CD14-positive monocyte (primary cell): ENCODE data around the gene NAGPA. TPM values are rescaled to one million over a fixed set of nuclear protein-coding genes. Genes with fewer than 3 reads are reported as not detected.

ENCODE experiments used
- DNase-seq, 3 donors: peaks; one replicate each; pipeline ENCODE4 v3.0.0-alpha.2; 2011 to 2022
- H2AFZ ChIP-seq: 2 replicates; pipeline ENCODE4 v1.6.0; 2012; ENCODE audit warnings: mild to moderate bottlenecking, low read depth, low read length, inconsistent platforms; ENCODE audit not compliant: insufficient read depth, poor library complexity, severe bottlenecking
- H3K27ac ChIP-seq, 2 donors: 1 replicate in 1 of 2; 2 replicates in 1 of 2; pipeline ENCODE4 v1.5.1; 2012 to 2013; ENCODE audit warnings: low read length in 2 of 2, control low read depth in 1 of 2, inconsistent platforms in 1 of 2, low read depth in 1 of 2, mild to moderate bottlenecking in 1 of 2
- H3K27me3 ChIP-seq, 2 donors: one replicate each; pipeline versions ENCODE4 v1.6.0 to v1.6.1; 2011 to 2013; ENCODE audit warnings: low read length in 2 of 2; ENCODE audit not compliant: control insufficient read depth in 2 of 2, insufficient read depth in 2 of 2
- H3K36me3 ChIP-seq, 2 donors: replicated peaks in 1 of 2; 1 replicate in 1 of 2; 2 replicates in 1 of 2; pipeline versions ENCODE4 v1.5.1 to v1.6.1; 2012 to 2013; ENCODE audit warnings: low read length in 2 of 2, control low read depth in 1 of 2, inconsistent platforms in 1 of 2, mild to moderate bottlenecking in 1 of 2; ENCODE audit not compliant: insufficient read depth in 2 of 2, control insufficient read depth in 1 of 2
- H3K4me1 ChIP-seq, 2 donors: 1 replicate in 1 of 2; 2 replicates in 1 of 2; pipeline versions ENCODE4 v1.5.1 to v1.6.1; 2012 to 2013; ENCODE audit warnings: low read length in 2 of 2, control low read depth in 1 of 2, inconsistent platforms in 1 of 2, mild to moderate bottlenecking in 1 of 2, moderate library complexity in 1 of 2; ENCODE audit not compliant: insufficient read depth in 2 of 2, control insufficient read depth in 1 of 2
- H3K4me2 ChIP-seq: replicated peaks from 2 replicates; pipeline ENCODE3; 2012; ENCODE audit warnings: low read length, moderate library complexity, mild to moderate bottlenecking; ENCODE audit not compliant: poor library complexity, severe bottlenecking; ENCODE audit errors: extremely low read depth
- H3K4me3 ChIP-seq, 3 experiments: fragments of 200-600 bp in 1 of 3; sonication (generic) in 1 of 3; replicated peaks in 1 of 3; 1 replicate in 2 of 3; 2 replicates in 1 of 3; pipeline ENCODE4 v1.5.1; 2011 to 2013; ENCODE audit warnings: low read length in 3 of 3, mild to moderate bottlenecking in 3 of 3, control low read depth in 2 of 3, low read depth in 2 of 3, inconsistent platforms in 1 of 3, moderate library complexity in 1 of 3
- H3K79me2 ChIP-seq: 2 replicates; pipeline ENCODE4 v1.6.0; 2012; ENCODE audit warnings: mild to moderate bottlenecking, control low read depth, inconsistent platforms, low read length, moderate library complexity; ENCODE audit not compliant: insufficient read depth
- H3K9ac ChIP-seq: 2 replicates; pipeline ENCODE4 v1.6.0; 2017; ENCODE audit warnings: low read length, mild to moderate bottlenecking; ENCODE audit not compliant: insufficient read depth, poor library complexity, severe bottlenecking
- H3K9me3 ChIP-seq, 2 donors: replicated peaks in 1 of 2; 1 replicate in 1 of 2; 2 replicates in 1 of 2; pipeline versions ENCODE4 v1.5.1 to v1.6.1; 2012 to 2013; ENCODE audit warnings: low read length in 2 of 2, control low read depth in 1 of 2; ENCODE audit not compliant: control insufficient read depth in 1 of 2, insufficient read depth in 1 of 2
- H4K20me1 ChIP-seq: 2 replicates; pipeline ENCODE4 v1.6.0; 2012; ENCODE audit warnings: mild to moderate bottlenecking, low read length, control low read depth, moderate library complexity; ENCODE audit not compliant: insufficient read depth
- H3K27ac Mint-ChIP-seq, 7 donors: one replicate each; pipeline ENCODE4 v1.8.0; 2020; ENCODE audit warnings: mild to moderate bottlenecking in 7 of 7, mixed read lengths in 7 of 7, moderate library complexity in 6 of 7, inconsistent platforms in 2 of 7
- H3K27me3 Mint-ChIP-seq, 3 donors: one replicate each; pipeline ENCODE4 v1.8.0; 2021 to 2022; ENCODE audit warnings: low read depth in 3 of 3, mild to moderate bottlenecking in 3 of 3, mixed read lengths in 3 of 3, moderate library complexity in 3 of 3, inconsistent platforms in 1 of 3
- H3K36me3 Mint-ChIP-seq, 2 donors: one replicate each; pipeline ENCODE4 v1.8.0; 2020; ENCODE audit warnings: mixed read lengths in 2 of 2, inconsistent platforms in 1 of 2, mild to moderate bottlenecking in 1 of 2
- H3K4me1 Mint-ChIP-seq: one replicate; pipeline ENCODE4 v1.8.0; 2020; ENCODE audit warnings: mild to moderate bottlenecking, mixed read lengths
- H3K4me3 Mint-ChIP-seq, 2 donors: one replicate each; pipeline ENCODE4 v1.8.0; 2020; ENCODE audit warnings: mild to moderate bottlenecking in 2 of 2, mixed read lengths in 2 of 2, moderate library complexity in 1 of 2
- H3K9me3 Mint-ChIP-seq, 7 donors: one replicate each; pipeline ENCODE4 v1.8.0; 2020 to 2022; ENCODE audit warnings: mixed read lengths in 7 of 7, mild to moderate bottlenecking in 6 of 7, moderate library complexity in 6 of 7, inconsistent platforms in 2 of 7
- WGBS: methylation state at CpG from one replicate; pipeline ENCODE4 v1.1.5; 2013; ENCODE audit warnings: missing lambda C conversion rate; ENCODE audit not compliant: insufficient coverage; 5-methylcytosine and 5-hydroxymethylcytosine counted together
- intact Hi-C, 2 donors: fragments of 100-400 bp; cut with micrococcal nuclease; formaldehyde crosslinking; loops; one replicate each; pipeline versions ENCODE4 v1.15.0 to v1.15.1; 2023
- polyA plus RNA-seq, 3 donors: library from polyadenylated mRNA; depleted of rRNA in 1 of 3; unstranded in 2 of 3; stranded (reverse) in 1 of 3; fragments of 300-500 nt in 2 of 3; fragments of >200 nt in 1 of 3; fragmentation: Illumina TruSeq in 2 of 3; gene quantifications; 1 replicate in 2 of 3; 2 replicates in 1 of 3; pipeline ENCODE4 v1.2.3, GENCODE V29; 2012 to 2021
- TF ChIP-seq, protein P1 (sequence below): fragments of 200-600 bp; IDR thresholded peaks from one replicate; pipeline ENCODE4 v1.8.0; 2022; ENCODE audit warnings: antibody characterized with exemption, mild to moderate bottlenecking

NAGPA gene
- polyA plus RNA-seq, 3 donors = 44.1 to 51.5 (median 44.9) TPM

DNA sequence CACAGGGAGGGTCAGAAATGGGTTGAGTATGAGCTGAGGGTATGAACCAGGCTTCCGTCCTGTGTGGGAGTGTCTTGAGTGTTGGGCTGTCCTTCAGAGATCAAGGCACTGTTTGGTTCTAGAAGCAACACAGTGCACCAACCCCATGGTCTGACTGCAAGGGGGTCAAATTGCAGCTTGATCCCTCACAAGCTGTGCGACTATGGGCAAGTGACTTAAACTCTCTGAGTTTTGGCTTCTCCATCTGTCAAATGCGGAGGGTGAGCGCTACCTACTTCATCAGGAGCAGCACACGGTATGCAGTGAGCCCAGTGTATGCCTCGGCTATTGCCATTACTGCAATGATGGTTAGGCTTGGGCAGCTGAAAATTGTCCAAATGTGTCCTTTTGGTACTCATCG, 54.6 kb downstream of the NAGPA start:
- H3K36me3 Mint-ChIP-seq = no peaks in the 10 kb centered on the region
- Histone ChIP-seq H3K9me3 (no peaks in the 10 kb centered on the region), H3K27me3 (peaks cover 0 to 5% of the 10 kb centered on the region in 2 donors), H4K20me1 (no peaks in the 10 kb centered on the region), H3K79me2 (no peaks in the 10 kb centered on the region), H3K9ac (no peak overlapping the region), H3K4me1 (peaks cover 9% of the 10 kb centered on the region in 2 donors), H3K4me3 (no peak overlapping the region), H3K4me2 (no peak overlapping the region), H3K36me3 (no peaks in the 10 kb centered on the region), H2AFZ (no peak overlapping the region), H3K27ac (no peak overlapping the region)
- peaks cover 10 to 24% (median 15%) of the 10 kb centered on the region in 3 donors for H3K27me3 Mint-ChIP-seq
- no peak overlapping the region for H3K4me3 Mint-ChIP-seq
- DNase-seq = no peak
- H3K27ac Mint-ChIP-seq = no peak overlapping the region
- intact Hi-C loops = no loop called here
- WGBS = 93% methylated on average over 7 of the region's 7 CpGs
- H3K9me3 Mint-ChIP-seq = peaks cover 0 to 3% (median 2%) of the 10 kb centered on the region in 7 donors
- peaks cover 8% of the 10 kb centered on the region for H3K4me1 Mint-ChIP-seq
- TF ChIP-seq, protein P1, sequence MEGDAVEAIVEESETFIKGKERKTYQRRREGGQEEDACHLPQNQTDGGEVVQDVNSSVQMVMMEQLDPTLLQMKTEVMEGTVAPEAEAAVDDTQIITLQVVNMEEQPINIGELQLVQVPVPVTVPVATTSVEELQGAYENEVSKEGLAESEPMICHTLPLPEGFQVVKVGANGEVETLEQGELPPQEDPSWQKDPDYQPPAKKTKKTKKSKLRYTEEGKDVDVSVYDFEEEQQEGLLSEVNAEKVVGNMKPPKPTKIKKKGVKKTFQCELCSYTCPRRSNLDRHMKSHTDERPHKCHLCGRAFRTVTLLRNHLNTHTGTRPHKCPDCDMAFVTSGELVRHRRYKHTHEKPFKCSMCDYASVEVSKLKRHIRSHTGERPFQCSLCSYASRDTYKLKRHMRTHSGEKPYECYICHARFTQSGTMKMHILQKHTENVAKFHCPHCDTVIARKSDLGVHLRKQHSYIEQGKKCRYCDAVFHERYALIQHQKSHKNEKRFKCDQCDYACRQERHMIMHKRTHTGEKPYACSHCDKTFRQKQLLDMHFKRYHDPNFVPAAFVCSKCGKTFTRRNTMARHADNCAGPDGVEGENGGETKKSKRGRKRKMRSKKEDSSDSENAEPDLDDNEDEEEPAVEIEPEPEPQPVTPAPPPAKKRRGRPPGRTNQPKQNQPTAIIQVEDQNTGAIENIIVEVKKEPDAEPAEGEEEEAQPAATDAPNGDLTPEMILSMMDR = no peak

- H3K4me3 Mint-ChIP-seq = no peak overlapping the region
- TF ChIP-seq, protein P1 = no peak
- no peaks in the 10 kb centered on the region for H3K36me3 Mint-ChIP-seq
- peaks cover 12% of the 10 kb centered on the region for H3K4me1 Mint-ChIP-seq
- Histone ChIP-seq H3K4me3 (no peak overlapping the region), H3K4me1 (peaks cover 9% of the 10 kb centered on the region in 2 donors), H3K9me3 (no peaks in the 10 kb centered on the region), H2AFZ (no peak overlapping the region), H3K27me3 (peaks cover 0 to 1% of the 10 kb centered on the region in 2 donors), H4K20me1 (no peaks in the 10 kb centered on the region), H3K79me2 (no peaks in the 10 kb centered on the region), H3K9ac (no peak overlapping the region), H3K4me2 (no peak overlapping the region), H3K36me3 (no peaks in the 10 kb centered on the region), H3K27ac (no peak overlapping the region)
- peaks cover 8 to 25% (median 17%) of the 10 kb centered on the region in 3 donors for H3K27me3 Mint-ChIP-seq
- H3K9me3 Mint-ChIP-seq = no peaks in the 10 kb centered on the region
- WGBS = 100% methylated on average over 4 of the region's 5 CpGs
- no peak overlapping the region for H3K27ac Mint-ChIP-seq
- no peak for DNase-seq
- intact Hi-C loops = no loop called here
These were observed 57.1 kb downstream of the NAGPA start for GRCh38 chr16:4976611-4977145.
